ENCODE data around the gene MAPK8.

DNA sequence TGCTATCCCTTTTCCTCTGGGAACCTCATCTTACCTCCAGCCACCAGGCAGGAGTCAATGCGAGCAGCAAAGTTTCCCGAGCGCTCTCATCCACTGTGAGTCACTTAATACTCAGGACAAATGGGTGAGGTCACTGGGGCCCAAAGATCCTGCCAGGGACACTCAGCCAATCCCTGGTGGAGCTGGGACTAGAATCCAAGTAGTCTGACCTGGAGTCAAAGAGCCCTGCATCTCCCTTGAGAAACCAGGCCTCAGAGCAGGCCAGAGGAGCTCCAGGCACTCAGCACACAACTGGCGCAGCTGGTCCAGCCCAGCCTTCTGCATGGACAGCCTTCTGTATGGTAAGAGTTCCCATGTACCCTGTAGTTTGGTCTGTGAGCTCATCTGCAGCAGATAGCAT, 142.3 kb downstream of the MAPK8 start:
- TF ChIP-seq, protein P1, sequence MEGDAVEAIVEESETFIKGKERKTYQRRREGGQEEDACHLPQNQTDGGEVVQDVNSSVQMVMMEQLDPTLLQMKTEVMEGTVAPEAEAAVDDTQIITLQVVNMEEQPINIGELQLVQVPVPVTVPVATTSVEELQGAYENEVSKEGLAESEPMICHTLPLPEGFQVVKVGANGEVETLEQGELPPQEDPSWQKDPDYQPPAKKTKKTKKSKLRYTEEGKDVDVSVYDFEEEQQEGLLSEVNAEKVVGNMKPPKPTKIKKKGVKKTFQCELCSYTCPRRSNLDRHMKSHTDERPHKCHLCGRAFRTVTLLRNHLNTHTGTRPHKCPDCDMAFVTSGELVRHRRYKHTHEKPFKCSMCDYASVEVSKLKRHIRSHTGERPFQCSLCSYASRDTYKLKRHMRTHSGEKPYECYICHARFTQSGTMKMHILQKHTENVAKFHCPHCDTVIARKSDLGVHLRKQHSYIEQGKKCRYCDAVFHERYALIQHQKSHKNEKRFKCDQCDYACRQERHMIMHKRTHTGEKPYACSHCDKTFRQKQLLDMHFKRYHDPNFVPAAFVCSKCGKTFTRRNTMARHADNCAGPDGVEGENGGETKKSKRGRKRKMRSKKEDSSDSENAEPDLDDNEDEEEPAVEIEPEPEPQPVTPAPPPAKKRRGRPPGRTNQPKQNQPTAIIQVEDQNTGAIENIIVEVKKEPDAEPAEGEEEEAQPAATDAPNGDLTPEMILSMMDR (IDR thresholded peaks at IDR 0.05), result no peak
- TF ChIP-seq POLR2A (IDR thresholded peaks at IDR 0.05) (no peak), POLR2AphosphoS5 (IDR thresholded peaks at IDR 0.05) (no peak), EP300 (IDR thresholded peaks at IDR 0.05; ENCODE audit: low read depth) (no peak)

Data from transverse colon (tissue), 4 donors.